Measurements from ENCODE around the gene RMI2. TPM values are rescaled to one million over a fixed set of nuclear protein-coding genes. Genes with fewer than 3 reads are reported as not detected.

RMI2 gene
- total RNA-seq, 2 experiments from 2014 or later: 1.3 to 1.5 TPM

DNA sequence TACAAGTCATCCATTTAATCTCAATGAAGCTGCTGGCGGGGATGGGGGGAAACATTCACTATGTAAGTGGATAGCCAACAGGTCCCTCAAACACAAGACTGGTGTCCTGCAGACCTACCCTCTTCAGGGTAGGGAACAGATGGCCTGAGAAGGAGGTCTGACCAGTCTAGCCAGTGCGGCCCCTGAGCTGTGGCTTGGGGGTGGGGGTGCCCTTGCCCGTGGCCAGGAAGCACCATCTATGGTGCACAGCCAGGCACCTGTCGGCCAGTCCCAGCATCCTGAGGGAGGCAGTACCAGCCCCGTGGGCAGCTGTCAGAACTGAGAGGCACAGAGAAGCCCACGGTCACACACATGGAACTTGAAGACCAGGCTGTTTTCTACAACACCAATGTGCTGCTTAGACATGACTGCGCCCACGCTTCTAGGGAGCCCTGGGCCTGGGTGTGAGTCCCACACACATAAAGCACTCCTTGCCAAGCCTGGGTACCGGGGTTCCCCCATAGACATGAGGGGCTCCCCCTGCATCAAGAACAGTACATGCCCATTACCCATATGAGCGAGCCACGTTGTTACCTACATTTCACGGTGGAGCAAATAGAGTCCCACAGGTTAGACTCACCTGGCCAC lies 40.9 kb downstream of the RMI2 start:
- Mint-ChIP-seq H3K4me1 (ENCODE audit: low read depth) (no peaks in the 10 kb centered on the region), H3K27me3 (no peaks in the 10 kb centered on the region), H3K4me3 (no peak overlapping the region), H3K9me3 (no peaks in the 10 kb centered on the region), H3K27ac (no peak overlapping the region), H3K36me3 (ENCODE audit: low read depth) (no peaks in the 10 kb centered on the region)
- Histone ChIP-seq H3K27me3 (ENCODE audit: control insufficient read depth in 1 of 2, insufficient read depth in 2 of 2, low read length in 2 of 2) (no peaks in the 10 kb centered on the region), H3K4me1 (ENCODE audit: insufficient read depth, low read length) (no peaks in the 10 kb centered on the region), H3K27ac (ENCODE audit: low read depth in 1 of 2, low read length in 2 of 2) (no peak overlapping the region), H3K4me3 (ENCODE audit: low read length) (no peak overlapping the region), H3K9me3 (ENCODE audit: control insufficient read depth in 1 of 2, insufficient read depth in 1 of 2, low read length in 2 of 2) (no peaks in the 10 kb centered on the region), H3K36me3 (ENCODE audit: insufficient read depth, low read length) (no peaks in the 10 kb centered on the region)
- TF ChIP-seq, protein P1, sequence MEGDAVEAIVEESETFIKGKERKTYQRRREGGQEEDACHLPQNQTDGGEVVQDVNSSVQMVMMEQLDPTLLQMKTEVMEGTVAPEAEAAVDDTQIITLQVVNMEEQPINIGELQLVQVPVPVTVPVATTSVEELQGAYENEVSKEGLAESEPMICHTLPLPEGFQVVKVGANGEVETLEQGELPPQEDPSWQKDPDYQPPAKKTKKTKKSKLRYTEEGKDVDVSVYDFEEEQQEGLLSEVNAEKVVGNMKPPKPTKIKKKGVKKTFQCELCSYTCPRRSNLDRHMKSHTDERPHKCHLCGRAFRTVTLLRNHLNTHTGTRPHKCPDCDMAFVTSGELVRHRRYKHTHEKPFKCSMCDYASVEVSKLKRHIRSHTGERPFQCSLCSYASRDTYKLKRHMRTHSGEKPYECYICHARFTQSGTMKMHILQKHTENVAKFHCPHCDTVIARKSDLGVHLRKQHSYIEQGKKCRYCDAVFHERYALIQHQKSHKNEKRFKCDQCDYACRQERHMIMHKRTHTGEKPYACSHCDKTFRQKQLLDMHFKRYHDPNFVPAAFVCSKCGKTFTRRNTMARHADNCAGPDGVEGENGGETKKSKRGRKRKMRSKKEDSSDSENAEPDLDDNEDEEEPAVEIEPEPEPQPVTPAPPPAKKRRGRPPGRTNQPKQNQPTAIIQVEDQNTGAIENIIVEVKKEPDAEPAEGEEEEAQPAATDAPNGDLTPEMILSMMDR (IDR thresholded peaks at IDR 0.05): no peak
- ChIA-PET CTCF (no interaction called here), POLR2A (no interaction called here)
- no peak for DNase-seq
- intact Hi-C loops (cut with DNase I, micrococcal nuclease): no loop called here
- ATAC-seq (ENCODE audit: poor library complexity): no peak

DNA sequence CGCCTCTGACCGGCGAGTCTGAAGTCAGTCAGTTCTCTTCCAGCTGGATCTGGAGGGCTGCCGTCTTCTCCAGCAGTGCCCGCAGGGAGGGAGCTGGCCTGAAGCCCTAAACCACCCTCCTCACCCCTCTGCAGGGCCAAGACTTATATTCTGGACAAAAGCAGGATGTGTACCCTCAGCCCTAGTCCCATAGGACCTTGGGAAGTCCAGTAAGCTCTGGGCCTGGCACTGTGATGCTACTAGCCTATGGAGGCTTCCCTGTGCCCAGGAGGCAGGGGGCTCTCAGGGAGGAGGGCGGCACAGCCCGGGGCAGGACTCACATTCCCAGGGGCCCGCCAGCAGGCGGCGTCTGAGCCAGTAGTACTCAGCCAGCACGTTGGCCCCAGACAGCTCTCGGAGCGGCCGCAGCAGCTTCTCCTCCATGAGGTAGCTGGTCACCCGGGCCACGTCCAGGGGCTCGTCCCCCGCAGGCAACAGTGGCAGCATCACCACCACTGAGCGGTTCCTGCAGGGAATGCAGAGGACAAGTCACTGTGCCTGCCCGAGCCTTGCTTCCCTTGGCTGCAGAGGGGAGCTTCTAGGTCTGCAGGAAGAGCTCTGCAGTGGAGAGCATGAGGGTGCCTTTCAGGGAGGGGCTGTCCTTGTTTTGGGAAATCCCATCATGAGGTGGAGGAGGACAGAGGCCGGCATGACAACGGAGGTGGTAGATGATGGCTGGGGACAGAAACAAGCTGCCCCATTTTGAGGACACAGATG lies 41.7 kb downstream of the RMI2 start:
- Mint-ChIP-seq H3K4me1 (ENCODE audit: low read depth) (no peaks in the 10 kb centered on the region), H3K27me3 (no peaks in the 10 kb centered on the region), H3K36me3 (ENCODE audit: low read depth) (no peaks in the 10 kb centered on the region), H3K4me3 (no peak overlapping the region), H3K9me3 (no peaks in the 10 kb centered on the region), H3K27ac (no peak overlapping the region)
- TF ChIP-seq, protein P1 (IDR thresholded peaks at IDR 0.05): no peak
- intact Hi-C loops (cut with DNase I, micrococcal nuclease): no loop called here
- DNase-seq: peak in 1 of 14 experiments; percentile 22
- H3K27ac ChIP-seq (ENCODE audit: low read depth in 1 of 2, low read length in 2 of 2): no peak overlapping the region
- no peak for ATAC-seq (ENCODE audit: poor library complexity)
- no peaks in the 10 kb centered on the region for H3K9me3 ChIP-seq (ENCODE audit: control insufficient read depth in 1 of 2, insufficient read depth in 1 of 2, low read length in 2 of 2)
- CTCF ChIA-PET: no interaction called here
- H3K4me1 ChIP-seq (ENCODE audit: insufficient read depth, low read length): no peaks in the 10 kb centered on the region
- no peaks in the 10 kb centered on the region for H3K36me3 ChIP-seq (ENCODE audit: insufficient read depth, low read length)
- POLR2A ChIA-PET: no interaction called here
- no peak overlapping the region for H3K4me3 ChIP-seq (ENCODE audit: low read length)
- no peaks in the 10 kb centered on the region for H3K27me3 ChIP-seq (ENCODE audit: control insufficient read depth in 1 of 2, insufficient read depth in 2 of 2, low read length in 2 of 2)

DNA sequence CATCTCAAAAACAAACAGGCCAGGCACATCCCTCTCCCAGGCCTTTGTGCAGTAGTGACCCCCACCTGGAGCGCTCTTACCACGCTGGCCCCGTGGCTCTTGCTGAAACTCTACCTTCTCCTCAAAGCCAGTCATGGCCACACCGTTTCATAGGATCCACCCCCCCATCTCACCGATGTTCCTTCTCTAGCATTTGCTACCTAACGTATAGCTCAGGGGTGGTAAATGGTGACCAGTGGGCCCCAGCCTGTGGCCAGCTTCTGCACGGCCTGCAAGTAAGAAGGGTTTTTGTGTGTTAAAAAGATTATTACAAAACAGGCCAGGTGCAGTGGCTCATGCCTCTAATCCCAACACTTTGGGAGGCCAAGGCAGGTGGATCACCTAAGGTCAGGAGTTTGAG lies 43.8 kb downstream of the RMI2 start:
- H3K27me3 ChIP-seq (ENCODE audit: control insufficient read depth in 1 of 2, insufficient read depth in 2 of 2, low read length in 2 of 2): no peaks in the 10 kb centered on the region
- no peaks in the 10 kb centered on the region for H3K4me1 ChIP-seq (ENCODE audit: insufficient read depth, low read length)
- Mint-ChIP-seq H3K4me1 (ENCODE audit: low read depth) (no peaks in the 10 kb centered on the region), H3K4me3 (no peak overlapping the region), H3K9me3 (no peaks in the 10 kb centered on the region), H3K36me3 (ENCODE audit: low read depth) (no peaks in the 10 kb centered on the region), H3K27ac (no peak overlapping the region), H3K27me3 (no peaks in the 10 kb centered on the region)
- ATAC-seq (ENCODE audit: poor library complexity): no peak
- no peaks in the 10 kb centered on the region for H3K9me3 ChIP-seq (ENCODE audit: control insufficient read depth in 1 of 2, insufficient read depth in 1 of 2, low read length in 2 of 2)
- TF ChIP-seq, protein P1 (IDR thresholded peaks at IDR 0.05): no peak
- no peak overlapping the region for H3K4me3 ChIP-seq (ENCODE audit: low read length)
- ChIA-PET CTCF (no interaction called here), POLR2A (no interaction called here)
- H3K36me3 ChIP-seq (ENCODE audit: insufficient read depth, low read length): no peaks in the 10 kb centered on the region
- no peak for DNase-seq
- intact Hi-C loops (cut with DNase I, micrococcal nuclease): no loop called here
- H3K27ac ChIP-seq (ENCODE audit: low read depth in 1 of 2, low read length in 2 of 2): no peak overlapping the region

Measured in CD4-positive, alpha-beta T cell (primary cell).